Measurements from ENCODE around the gene THSD7A. TPM values are rescaled to one million over a fixed set of nuclear protein-coding genes. Genes with fewer than 3 reads are reported as not detected.

THSD7A gene
- total RNA-seq, 4 donors from 2014 or later = 16.2 to 36.4 (median 21.5) TPM

DNA sequence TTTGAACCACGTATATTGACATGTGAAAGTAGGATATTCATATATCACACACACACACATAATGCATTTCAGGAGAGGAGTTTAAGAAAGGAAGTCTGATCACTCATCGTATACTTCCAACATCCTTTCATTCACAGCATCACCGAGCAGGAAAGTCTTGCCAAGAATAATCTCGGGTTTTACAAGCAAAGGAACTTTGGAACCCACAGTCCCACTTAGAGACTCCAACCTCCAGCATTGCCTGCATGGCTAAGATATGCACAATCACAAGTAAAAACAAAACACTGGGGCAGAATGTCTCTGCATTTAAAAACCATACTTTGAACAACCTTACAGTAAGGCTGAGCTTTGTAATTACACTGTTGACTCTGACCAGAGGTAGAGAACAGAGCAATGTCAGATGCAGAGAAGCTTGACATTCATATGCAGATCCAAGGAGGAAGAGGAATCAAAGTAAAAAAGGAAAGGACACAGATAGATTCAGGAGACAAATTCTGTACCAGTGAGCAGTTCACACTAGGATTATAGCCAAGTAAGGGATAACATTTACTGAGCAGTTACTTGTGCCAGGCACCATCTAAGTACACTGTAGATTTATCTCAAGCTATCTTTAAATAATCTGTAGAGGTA, 14.8 kb downstream of the THSD7A start:
- no peaks in the 10 kb centered on the region for H3K9me3 ChIP-seq
- no peaks in the 10 kb centered on the region for H3K4me1 ChIP-seq
- TF ChIP-seq POLR2A (IDR thresholded peaks at IDR 0.05) = no peak
- TF ChIP-seq, protein P1, sequence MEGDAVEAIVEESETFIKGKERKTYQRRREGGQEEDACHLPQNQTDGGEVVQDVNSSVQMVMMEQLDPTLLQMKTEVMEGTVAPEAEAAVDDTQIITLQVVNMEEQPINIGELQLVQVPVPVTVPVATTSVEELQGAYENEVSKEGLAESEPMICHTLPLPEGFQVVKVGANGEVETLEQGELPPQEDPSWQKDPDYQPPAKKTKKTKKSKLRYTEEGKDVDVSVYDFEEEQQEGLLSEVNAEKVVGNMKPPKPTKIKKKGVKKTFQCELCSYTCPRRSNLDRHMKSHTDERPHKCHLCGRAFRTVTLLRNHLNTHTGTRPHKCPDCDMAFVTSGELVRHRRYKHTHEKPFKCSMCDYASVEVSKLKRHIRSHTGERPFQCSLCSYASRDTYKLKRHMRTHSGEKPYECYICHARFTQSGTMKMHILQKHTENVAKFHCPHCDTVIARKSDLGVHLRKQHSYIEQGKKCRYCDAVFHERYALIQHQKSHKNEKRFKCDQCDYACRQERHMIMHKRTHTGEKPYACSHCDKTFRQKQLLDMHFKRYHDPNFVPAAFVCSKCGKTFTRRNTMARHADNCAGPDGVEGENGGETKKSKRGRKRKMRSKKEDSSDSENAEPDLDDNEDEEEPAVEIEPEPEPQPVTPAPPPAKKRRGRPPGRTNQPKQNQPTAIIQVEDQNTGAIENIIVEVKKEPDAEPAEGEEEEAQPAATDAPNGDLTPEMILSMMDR (IDR thresholded peaks at IDR 0.05) = no peak
- no peak for DNase-seq
- no peaks in the 10 kb centered on the region for H3K27me3 ChIP-seq
- intact Hi-C loops (cut with DNase I; ENCODE audit: low total_unique reads) = no loop called here
- no peaks in the 10 kb centered on the region for H3K36me3 ChIP-seq
- no peak overlapping the region for H3K4me3 ChIP-seq
- H3K27ac ChIP-seq = no peak overlapping the region

DNA sequence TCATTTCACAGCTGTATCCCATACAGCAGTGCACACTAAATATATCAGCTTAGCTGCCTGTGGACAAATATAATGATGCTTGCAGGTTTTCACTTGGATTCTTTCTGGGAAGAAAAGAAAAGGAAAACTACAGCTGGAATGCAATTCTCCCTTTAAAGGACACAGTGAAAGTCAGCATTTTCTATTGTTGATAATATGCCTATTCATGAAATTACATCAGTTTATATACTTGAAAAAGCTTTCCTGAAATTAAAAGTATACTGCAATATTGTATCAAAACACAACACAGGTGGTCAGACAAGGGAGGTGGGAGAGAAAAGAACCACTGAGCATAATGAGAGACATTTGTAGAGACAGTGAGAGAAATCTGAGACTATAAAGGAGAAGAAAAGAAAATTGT, 20.3 kb downstream of the THSD7A start:
- TF ChIP-seq POLR2A (IDR thresholded peaks at IDR 0.05) = no peak
- TF ChIP-seq, protein P1 (IDR thresholded peaks at IDR 0.05) = no peak
- Histone ChIP-seq H3K27me3 (no peaks in the 10 kb centered on the region), H3K9me3 (no peaks in the 10 kb centered on the region), H3K4me3 (no peak overlapping the region), H3K4me1 (no peaks in the 10 kb centered on the region), H3K36me3 (no peaks in the 10 kb centered on the region), H3K27ac (no peak overlapping the region)
- intact Hi-C loops (cut with DNase I; ENCODE audit: low total_unique reads) = no loop called here
- DNase-seq = no peak

DNA sequence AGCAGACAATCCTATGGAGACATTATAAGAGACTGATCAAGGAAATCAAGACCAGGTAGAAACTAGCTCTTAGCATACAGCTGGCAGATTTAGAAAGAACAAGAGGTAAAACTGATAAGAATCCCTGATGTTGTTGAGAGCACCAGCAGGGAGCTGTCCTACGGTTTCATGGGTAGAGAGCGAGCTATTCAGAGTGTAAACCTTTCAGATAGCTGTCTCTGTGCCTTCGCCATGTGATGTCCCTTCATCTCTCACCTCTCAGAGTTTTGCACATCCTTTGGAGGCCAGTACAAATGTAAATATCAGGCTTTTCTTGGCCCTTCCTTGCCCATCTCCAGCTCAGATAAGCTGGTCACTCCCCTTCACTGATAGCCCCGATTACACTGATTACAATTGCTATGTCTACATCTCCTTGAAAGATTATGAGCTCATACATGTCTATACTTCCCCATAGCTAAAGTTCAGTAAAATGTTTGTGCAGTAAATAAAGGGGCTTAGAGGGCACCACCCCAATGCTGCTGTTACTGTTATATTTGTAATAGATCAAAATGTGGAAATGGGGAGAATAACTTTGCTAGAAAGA, 21.9 kb downstream of the THSD7A start:
- no peaks in the 10 kb centered on the region for H3K4me1 ChIP-seq
- no peak for DNase-seq
- H3K36me3 ChIP-seq = no peaks in the 10 kb centered on the region
- H3K9me3 ChIP-seq = no peaks in the 10 kb centered on the region
- no peak overlapping the region for H3K27ac ChIP-seq
- TF ChIP-seq, protein P1 (IDR thresholded peaks at IDR 0.05) = no peak
- TF ChIP-seq POLR2A (IDR thresholded peaks at IDR 0.05) = no peak
- H3K4me3 ChIP-seq = no peak overlapping the region
- no peaks in the 10 kb centered on the region for H3K27me3 ChIP-seq
- intact Hi-C loops (cut with DNase I; ENCODE audit: low total_unique reads) = no loop called here

DNA sequence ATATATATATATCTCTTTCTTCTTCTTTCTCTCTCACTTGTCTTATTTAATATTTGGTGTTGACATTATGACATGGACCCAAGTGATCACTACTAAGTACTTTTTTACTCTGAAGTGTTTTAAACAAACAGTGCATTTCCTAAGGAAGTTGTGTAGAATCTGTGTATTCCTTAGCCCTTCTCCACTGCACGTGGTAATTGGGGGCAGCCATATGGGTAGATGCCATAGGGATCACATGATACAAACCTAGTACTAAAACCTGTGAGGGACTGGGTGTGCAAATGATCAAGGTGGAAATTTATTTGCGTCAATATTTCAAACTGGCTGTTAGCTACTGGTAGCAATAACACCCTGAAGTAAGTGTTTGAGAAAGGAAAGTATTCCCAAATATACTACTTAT, 25.0 kb downstream of the THSD7A start:
- Histone ChIP-seq H3K27ac (no peak overlapping the region), H3K27me3 (no peaks in the 10 kb centered on the region), H3K4me3 (no peak overlapping the region), H3K9me3 (no peaks in the 10 kb centered on the region), H3K4me1 (no peaks in the 10 kb centered on the region), H3K36me3 (no peaks in the 10 kb centered on the region)
- intact Hi-C loops (cut with DNase I; ENCODE audit: low total_unique reads) = no loop called here
- TF ChIP-seq POLR2A (IDR thresholded peaks at IDR 0.05) = no peak
- TF ChIP-seq, protein P1 (IDR thresholded peaks at IDR 0.05) = no peak
- no peak for DNase-seq

DNA sequence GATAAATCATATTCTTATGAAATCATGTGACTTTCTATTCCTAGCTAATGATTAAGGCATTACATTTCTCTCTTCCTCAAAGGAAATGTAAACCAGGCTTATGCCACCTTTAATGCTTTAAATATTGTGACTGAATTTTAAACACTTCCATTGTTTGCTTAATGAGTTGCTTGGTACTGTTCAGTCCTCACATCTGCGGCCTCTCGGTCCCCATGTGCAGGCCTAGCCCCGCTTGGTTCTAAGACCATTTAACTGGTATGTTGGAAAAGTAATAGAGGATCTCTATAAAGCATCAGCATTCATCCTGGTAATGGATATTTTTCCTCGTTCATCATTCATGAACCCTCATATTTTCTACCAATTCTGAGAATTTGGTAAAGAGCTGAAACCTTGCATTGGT, 27.4 kb downstream of the THSD7A start:
- TF ChIP-seq, protein P1 (IDR thresholded peaks at IDR 0.05) = no peak
- no peak for TF ChIP-seq POLR2A (IDR thresholded peaks at IDR 0.05)
- no peak for DNase-seq
- Histone ChIP-seq H3K27me3 (no peaks in the 10 kb centered on the region), H3K36me3 (no peaks in the 10 kb centered on the region), H3K4me3 (no peak overlapping the region), H3K4me1 (no peaks in the 10 kb centered on the region), H3K27ac (no peak overlapping the region), H3K9me3 (no peaks in the 10 kb centered on the region)
- intact Hi-C loops (cut with DNase I; ENCODE audit: low total_unique reads) = no loop called here
